Measurements from ENCODE around the gene TWF2.

GRCh38 chr3:52240886-52241370 is 2.0 kb upstream of the TWF2 start:
- TF ChIP-seq CTCF (IDR thresholded peaks at IDR 0.05), result no peak
- no peak for TF ChIP-seq POLR2A (IDR thresholded peaks at IDR 0.05)

Data from esophagus squamous epithelium (tissue), 4 donors.